Limb (tissue), 2 donors: ENCODE data around the gene UACA.

Experiments
- DNase-seq, 2 donors: peaks; one replicate each; pipeline ENCODE4 v3.0.0-alpha.2; 2016; ENCODE audit errors: extremely low spot score in 2 of 2

The UACA gene

DNA sequence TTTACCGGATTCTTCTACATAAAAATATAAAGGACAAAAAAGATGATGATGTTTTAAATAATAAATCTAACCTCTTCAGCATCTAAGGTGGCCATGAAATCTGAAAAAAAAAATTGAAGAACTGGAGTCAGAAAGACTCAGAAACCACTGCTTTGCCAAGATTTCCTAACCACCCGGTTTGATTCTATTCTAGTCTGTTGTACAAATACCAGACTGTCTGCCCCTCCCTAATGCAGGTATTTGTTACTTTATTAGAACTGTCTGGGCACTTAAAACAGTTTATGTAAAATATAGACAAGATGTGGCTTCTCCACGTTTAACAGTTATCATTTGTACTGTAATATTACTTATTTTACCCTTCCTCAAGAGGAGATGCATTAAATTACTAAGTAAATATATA lies 48.8 kb downstream of the UACA start:
- no peak for DNase-seq

DNA sequence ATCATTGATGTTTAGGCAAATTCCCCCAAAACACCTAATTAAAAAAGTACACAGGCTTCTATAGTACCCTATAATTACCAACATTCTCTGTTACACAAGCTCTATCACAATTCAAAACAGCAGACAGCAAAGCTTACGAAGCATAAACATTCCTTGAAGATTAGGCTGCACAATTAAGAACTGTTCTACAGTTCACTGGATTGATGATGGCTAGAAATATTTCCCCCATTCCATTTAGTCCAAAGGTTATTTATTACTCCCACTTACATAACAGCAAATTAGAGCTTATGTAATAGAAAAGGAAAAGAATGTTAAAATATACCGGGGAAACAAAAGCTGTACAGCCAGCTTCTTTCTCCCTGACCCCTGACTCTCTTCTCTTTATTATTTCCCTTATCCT lies 49.3 kb downstream of the UACA start:
- no peak for DNase-seq

- DNase-seq = no peak
Observed at GRCh38 chr15:70712271-70712670, 51.1 kb downstream of the UACA start.

DNA sequence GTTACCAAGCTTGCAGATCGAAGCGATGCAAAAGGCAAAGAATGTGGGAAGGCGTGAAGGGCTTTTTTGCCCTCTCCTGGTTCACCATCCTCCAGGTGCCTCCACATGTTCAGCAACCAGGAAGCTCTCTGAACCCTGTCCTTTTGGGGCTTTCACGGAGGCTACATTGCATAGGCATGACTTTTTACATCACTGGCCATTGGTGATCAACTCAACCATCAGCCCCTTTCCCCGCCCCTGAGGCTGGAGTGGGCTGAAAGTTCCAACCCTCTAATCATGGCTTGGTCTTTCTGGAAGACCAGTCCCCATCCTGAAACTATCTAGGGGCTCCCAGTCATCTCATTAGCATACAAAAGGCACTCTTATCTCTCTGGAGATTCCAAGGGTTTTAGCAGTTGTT lies 52.6 kb downstream of the UACA start:
- no peak for DNase-seq

- no peak for DNase-seq
Observed at GRCh38 chr15:70708839-70709238, 54.5 kb downstream of the UACA start.

GRCh38 chr15:70707686-70708300 lies 55.6 kb downstream of the UACA start:
- no peak for DNase-seq

DNA sequence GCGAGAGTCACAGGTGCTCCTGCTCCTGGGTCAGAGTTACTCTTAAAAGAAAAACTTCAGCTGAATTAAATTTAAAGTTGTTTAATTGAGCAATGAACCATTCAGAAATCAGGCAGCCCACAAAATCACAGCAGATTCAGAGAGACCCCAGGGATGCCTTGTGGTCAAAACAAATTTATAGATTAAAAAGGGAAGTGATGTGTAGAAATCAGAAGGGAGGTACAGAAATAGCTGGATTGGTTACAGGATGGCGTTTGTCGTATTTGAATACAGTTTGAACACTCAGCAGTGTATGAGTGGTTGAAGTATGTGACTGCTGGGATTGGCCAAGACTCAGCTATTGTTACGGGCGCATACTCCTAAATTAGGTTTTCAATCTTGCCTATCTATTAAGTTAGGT lies 58.6 kb downstream of the UACA start:
- DNase-seq = no peak

GRCh38 chr15:70704166-70704565 lies 59.2 kb downstream of the UACA start:
- no peak for DNase-seq

- DNase-seq = no peak
Observed at GRCh38 chr15:70703096-70703878, 60.1 kb downstream of the UACA start.

DNA sequence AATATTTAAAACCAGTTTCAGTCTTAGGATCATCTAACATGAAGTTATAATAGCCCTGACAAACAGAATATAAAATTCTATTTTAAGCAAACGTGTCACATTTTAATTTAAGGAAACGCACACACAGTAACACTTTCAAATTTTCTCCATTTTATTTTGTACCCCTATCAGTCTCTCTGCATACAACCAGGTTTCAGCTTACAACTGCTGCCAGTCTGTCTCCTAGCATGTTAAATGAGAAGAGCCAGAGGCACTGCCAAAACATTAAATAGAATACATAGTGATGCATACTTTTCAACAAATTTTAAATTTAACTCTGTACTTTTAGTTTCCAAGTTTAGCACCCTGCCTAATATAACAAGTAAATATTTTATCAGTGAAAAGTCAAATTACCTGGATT lies 60.8 kb downstream of the UACA start:
- DNase-seq = no peak

GRCh38 chr15:70701891-70702568 lies 61.3 kb downstream of the UACA start:
- DNase-seq = peak in 1 of 2 donors; percentile 31

DNA sequence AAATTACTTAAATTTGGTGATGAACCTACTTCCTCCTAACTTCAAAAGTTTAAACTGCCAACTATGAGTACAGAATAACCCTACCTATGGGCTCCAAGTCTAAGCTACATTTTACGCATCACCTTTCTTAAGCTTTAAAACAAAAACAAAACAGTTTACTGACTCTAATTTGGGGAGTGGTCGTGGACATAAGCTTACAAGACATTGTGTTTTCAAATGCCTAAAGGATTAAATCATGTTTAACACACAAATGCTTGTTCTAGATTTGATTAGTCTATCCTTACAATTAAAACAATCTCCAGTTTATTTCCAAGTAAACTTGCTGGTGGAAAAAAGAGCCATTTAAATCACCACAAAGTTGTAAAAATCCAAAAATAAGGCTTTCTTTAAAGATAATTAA lies 62.2 kb downstream of the UACA start:
- DNase-seq = no peak

DNA sequence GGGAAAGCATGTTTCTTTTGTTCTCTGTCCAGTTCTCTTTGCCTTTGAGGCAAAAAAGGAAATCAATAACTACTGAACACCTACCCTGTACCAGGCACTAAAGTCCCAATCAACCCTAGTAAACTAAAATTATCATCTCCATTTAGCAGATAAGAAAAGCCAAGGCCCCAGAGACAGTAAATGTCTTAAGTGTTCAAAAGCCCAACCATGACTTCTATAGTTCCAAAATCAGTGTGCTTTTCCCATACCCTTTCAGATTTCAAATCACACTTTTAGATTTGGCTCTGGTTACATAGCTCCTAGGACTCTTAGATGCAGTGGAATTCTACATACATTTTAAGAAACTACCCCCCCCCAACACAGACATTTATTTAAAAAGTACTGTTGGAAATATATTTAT lies 63.5 kb downstream of the UACA start:
- DNase-seq = no peak

DNA sequence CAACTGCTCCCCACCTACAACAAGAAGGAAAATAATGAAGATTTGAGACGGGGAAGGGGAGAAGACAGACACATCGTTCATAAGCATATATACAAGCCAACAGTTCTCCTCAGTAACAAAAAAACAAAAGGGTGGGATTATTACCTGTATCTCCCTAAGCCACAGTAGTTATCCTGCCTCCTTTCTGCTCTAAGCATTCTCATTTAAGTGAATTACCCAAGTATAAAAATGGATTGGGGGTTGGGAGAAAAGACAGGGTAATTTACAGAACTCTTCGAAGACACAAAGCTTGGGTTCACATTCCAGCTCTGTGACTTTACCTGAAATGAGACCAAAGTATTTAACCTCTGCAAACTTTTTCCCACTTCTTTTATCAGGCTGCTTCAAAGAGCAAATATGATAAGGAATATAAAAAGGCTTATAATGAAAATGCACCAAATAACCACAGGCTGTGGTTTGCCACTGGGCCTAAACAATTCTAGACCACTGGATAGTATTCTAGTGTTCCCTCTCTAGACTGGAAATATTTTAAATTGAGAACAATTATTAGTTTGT lies 64.4 kb downstream of the UACA start:
- DNase-seq = no peak

DNA sequence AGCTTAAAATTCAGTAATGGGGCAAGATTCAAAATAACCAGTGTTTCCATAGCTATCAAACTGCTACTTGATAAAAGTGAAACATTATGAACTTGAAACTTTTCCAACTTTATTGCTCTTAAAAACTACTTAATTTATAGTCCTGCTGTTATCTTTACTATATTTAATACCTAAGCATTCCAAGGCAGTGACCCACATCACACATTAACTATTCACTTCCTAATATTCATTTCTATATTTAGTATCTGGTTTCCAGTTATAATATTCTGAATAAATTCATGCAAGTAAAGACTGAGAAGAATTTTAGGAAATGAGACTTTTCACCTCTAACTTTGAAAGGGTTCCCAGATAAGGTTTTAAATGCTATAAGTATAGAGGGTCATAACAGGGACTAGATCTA lies 64.9 kb downstream of the UACA start:
- DNase-seq = no peak

DNA sequence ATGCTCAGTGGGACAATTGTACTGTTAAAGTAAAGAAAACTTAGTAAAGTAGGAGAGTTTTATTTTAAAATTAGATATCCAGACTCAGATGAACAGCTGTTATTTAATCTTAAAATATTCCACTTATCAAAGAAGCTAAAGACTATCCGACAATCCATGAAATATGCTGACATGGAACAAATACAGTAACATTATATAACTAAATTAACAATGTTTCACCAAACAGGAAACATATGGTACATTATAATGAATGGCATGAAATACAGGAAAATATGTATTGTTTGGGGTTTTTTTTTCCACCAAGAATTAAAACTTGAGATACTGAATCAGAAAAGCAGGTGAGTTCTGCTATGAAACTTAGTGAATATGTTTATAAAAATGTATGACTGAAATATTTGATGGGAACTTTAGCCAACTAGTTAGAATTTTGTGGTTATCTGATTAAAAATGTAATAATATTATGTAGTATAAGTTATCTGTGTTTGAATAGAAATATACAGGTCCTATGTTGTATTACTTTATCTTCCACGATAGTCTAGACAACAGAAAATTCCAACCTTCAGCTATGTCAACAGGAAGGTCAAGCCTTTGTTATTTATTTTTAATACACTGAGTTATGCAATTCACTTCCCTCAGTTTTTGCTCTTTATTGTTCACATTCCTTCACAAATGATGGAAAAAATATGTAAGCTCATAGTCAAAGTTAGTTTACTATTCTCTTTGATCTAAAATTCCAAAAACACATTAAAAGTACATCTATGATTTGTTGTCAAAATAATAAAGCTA lies 72.7 kb downstream of the UACA start:
- DNase-seq = no peak

DNA sequence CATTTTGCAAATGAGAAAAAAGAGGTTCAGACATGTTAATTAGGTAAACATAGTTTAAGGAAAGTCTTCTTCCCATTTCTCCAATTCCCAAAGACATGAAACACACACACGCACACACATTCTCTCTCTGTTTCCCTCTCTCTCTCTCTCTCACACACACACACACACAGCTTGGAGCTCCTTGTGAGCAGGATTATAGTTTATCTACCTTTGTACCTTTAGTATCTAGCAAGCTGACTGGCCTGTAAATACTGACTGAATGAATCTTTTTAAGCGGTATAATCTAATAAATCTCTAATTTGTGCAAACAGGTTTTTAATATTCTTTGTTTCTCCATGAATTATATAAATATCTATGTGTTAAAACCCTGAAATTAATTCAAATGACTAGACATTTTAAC lies 73.3 kb downstream of the UACA start:
- DNase-seq = no peak

DNA sequence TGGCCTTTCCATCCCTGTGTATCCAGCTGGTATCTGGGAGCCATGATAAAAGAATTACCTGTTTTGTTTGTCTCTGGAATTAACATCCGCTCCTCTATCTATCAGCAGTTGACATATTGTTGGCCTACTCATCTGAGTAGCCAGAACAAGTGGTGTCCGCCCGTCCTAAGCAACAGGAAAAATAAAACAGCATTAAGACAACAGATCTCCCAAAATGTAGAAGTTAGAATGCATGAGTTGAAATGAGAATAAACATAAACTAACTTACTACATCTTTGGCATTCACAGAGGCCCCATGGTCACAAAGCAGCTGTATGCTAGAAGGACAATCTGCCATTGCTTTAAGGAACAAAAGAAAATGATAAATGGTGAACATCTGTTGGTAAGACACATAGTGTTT lies 75.9 kb downstream of the UACA start:
- DNase-seq = peak in 1 of 2 donors; percentile 31

DNA sequence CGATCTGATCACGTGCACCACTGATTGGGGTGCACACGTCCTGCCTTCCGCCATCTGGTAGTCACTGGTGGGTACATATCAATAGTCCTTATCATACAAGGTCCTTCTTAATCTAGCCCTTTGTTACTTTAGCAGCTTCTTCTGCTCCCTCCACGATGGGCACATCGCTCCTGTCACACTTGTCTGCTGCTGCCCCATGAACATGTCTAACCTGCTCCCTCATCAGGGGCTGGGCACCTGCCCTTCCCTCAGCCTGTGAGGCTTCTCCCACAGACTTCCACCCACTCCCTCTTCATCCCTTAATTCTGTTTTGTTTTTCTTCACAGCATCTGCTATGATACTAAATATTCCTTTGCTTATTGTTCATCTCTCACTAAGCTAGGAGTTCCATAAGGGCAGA lies 82.5 kb downstream of the UACA start:
- no peak for DNase-seq

DNA sequence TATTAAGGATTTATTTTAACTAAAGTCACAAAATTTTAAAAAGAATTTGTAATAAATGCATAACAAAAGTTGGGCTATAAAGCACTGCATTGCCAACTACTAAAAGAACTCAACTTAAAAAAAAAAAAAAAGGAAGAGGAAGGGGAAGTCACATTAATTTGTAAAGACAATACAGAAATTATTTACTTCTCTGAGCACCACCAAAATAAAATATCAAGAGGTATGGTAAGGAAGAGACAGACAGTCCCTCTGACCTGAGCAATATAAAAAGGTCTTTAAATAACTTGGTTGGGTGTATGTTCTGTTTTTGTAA lies 83.5 kb downstream of the UACA start:
- no peak for DNase-seq

GRCh38 chr15:70672081-70672480 lies 91.3 kb downstream of the UACA start:
- no peak for DNase-seq

GRCh38 chr15:70670680-70671079 lies 92.7 kb downstream of the UACA start:
- DNase-seq = no peak
